GM21360 (cell line): Measurements from ENCODE around the gene PCNT.

ENCODE experiments used
- ATAC-seq: cut with Tn5 transposase; IDR thresholded peaks from one replicate; pipeline ENCODE4 v1.9.1; 2021; ENCODE audit warnings: mild to moderate bottlenecking, moderate library complexity; ENCODE audit not compliant: unreplicated experiment

The PCNT gene

GRCh38 chr21:46377789-46378188 lies 53.8 kb downstream of the PCNT start:
- ATAC-seq: no peak

GRCh38 chr21:46379105-46379504 lies 55.1 kb downstream of the PCNT start:
- no peak for ATAC-seq

- ATAC-seq: no peak
Measured at GRCh38 chr21:46379691-46380090, 55.7 kb downstream of the PCNT start.

- ATAC-seq: no peak
Measured at GRCh38 chr21:46381541-46381940, 57.6 kb downstream of the PCNT start.

- ATAC-seq: no peak
Measured at GRCh38 chr21:46384556-46384955, 60.6 kb downstream of the PCNT start.

- ATAC-seq: no peak
Measured at GRCh38 chr21:46385846-46386733, 62.1 kb downstream of the PCNT start.

GRCh38 chr21:46386734-46387088 lies 62.8 kb downstream of the PCNT start:
- ATAC-seq: no peak

GRCh38 chr21:46388206-46388880 lies 64.4 kb downstream of the PCNT start:
- no peak for ATAC-seq

- no peak for ATAC-seq
Measured at GRCh38 chr21:46388896-46389295, 64.9 kb downstream of the PCNT start.

GRCh38 chr21:46390603-46391545 lies 66.9 kb downstream of the PCNT start:
- no peak for ATAC-seq

GRCh38 chr21:46391773-46392172 lies 67.8 kb downstream of the PCNT start:
- no peak for ATAC-seq

- no peak for ATAC-seq
Measured at GRCh38 chr21:46392921-46393320, 69.0 kb downstream of the PCNT start.

- ATAC-seq: no peak
Measured at GRCh38 chr21:46393451-46393940, 69.5 kb downstream of the PCNT start.

GRCh38 chr21:46393941-46394594 lies 70.1 kb downstream of the PCNT start:
- no peak for ATAC-seq

GRCh38 chr21:46394595-46395104 lies 70.7 kb downstream of the PCNT start:
- ATAC-seq: no peak

GRCh38 chr21:46397211-46397905 lies 73.4 kb downstream of the PCNT start:
- ATAC-seq: no peak

- ATAC-seq: no peak
Measured at GRCh38 chr21:46397993-46398392, 74.0 kb downstream of the PCNT start.

- ATAC-seq: no peak
Measured at GRCh38 chr21:46399129-46399528, 75.2 kb downstream of the PCNT start.

GRCh38 chr21:46399686-46400085 lies 75.7 kb downstream of the PCNT start:
- no peak for ATAC-seq
